Measurements from ENCODE around the gene CATSPER3. TPM values are rescaled to one million over a fixed set of nuclear protein-coding genes. Genes with fewer than 3 reads are reported as not detected.

Gene CATSPER3
- total and polyA plus RNA-seq, 7 donors = 0.57 to 1.4 (median 1.2) TPM; not detected in 4

DNA sequence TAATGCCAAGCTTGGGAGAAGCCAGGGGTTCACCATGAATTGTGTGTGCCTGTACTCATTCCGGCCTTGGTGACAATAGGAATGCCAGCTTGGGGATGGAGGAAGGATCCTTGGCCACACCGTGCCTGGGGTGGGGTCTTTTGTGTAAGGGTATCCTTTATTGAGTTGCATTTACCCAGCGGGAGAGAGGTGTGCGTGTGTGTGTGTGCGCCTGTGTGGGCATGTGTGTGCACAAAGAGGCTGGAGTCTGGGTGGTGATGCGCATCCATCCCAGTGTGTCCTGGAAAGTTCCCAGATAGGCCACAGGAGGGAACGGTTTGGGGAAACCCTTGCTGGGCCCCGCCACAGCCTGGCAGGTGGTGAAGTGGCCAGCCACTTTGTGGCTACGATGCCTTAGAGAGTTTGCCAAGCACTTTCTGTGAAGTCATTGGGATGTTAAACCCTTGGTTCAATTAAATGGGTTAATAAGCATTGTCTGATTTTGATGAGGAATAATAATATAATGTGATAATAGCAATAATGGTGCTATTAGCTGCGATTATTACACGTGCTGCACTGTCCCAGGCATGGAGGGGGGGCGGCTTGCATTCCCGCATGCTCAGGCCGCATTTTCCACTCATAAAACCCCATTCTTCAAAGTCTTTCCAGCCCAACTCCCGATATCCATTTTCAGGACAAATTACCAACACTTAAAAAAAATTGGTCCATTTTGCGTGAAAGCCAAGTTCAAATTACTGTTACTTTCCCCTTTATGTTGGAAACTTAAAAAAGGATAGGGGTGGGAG lies 52.6 kb downstream of the CATSPER3 start:
- WGBS, 2 donors = 88 to 90% methylated on average over 16 of the region's 16 CpGs
- H3K27ac ChIP-seq = no peak overlapping the region
- peak; percentile 24 for DNase-seq

DNA sequence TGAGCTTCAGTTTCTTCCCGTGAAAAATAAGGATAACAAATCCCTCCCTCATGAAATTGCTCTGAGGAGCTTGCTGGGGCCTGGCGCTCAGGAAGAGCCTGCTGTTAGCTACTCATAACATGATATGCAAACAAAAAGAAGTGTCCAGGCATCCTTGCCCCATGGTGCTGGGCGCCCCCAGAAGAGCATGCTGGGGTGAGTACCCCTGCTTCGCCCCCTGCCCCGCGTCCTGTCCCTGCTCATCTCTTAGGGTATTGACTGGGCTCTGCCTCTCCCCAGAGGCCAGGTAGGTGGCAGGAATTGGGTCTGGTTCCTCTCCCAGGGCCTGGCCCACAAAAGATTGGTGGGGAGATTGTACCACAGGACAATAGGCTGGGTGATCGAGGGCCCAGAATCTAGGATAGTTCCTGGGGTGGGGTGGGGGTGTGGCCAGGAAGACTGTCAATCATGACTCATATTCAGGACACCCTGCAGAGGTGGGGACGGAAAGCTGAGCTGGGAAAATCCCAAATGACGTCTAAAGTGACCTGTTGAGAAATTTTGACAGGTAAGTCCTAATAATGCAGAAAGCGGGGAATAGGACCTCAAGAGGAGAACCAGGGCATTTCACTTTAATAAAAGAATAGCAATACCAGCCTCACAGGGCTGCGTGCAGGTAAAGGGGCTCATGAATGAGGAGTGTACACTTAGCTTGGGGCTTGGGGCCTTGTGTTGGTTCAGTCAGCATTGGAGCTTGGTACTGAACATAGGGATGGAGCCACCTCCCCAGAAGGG lies 57.4 kb downstream of the CATSPER3 start:
- Histone ChIP-seq H3K27ac (no peak overlapping the region), H3K36me3 (no peaks in the 10 kb centered on the region), H3K4me3 (no peak overlapping the region), H3K27me3 (peaks cover 32 to 40% (median 39%) of the 10 kb centered on the region in 3 donors), H3K4me1 (peaks cover 0 to 16% (median 10%) of the 10 kb centered on the region in 4 donors), H3K9me3 (no peaks in the 10 kb centered on the region)
- intact Hi-C loops (cut with DNase I) = no loop called here
- no peak for TF ChIP-seq EP300 (IDR thresholded peaks at IDR 0.05)
- no peak for DNase-seq
- WGBS, 2 donors = 80 to 84% methylated on average over 11 of the region's 11 CpGs

More for the DNA sequence above, 52.6 kb downstream of the CATSPER3 start:
- no peak overlapping the region for H3K4me3 ChIP-seq
- TF ChIP-seq POLR2A (IDR thresholded peaks at IDR 0.05) = no peak
- TF ChIP-seq EP300 (IDR thresholded peaks at IDR 0.05) = no peak
- H3K27me3 ChIP-seq = no peaks in the 10 kb centered on the region
- no peaks in the 10 kb centered on the region for H3K9me3 ChIP-seq
- intact Hi-C loops (cut with DNase I) = no loop called here
- H3K4me1 ChIP-seq = peaks cover 0 to under 1% (median 0%) of the 10 kb centered on the region in 4 donors
- no peaks in the 10 kb centered on the region for H3K36me3 ChIP-seq

DNA sequence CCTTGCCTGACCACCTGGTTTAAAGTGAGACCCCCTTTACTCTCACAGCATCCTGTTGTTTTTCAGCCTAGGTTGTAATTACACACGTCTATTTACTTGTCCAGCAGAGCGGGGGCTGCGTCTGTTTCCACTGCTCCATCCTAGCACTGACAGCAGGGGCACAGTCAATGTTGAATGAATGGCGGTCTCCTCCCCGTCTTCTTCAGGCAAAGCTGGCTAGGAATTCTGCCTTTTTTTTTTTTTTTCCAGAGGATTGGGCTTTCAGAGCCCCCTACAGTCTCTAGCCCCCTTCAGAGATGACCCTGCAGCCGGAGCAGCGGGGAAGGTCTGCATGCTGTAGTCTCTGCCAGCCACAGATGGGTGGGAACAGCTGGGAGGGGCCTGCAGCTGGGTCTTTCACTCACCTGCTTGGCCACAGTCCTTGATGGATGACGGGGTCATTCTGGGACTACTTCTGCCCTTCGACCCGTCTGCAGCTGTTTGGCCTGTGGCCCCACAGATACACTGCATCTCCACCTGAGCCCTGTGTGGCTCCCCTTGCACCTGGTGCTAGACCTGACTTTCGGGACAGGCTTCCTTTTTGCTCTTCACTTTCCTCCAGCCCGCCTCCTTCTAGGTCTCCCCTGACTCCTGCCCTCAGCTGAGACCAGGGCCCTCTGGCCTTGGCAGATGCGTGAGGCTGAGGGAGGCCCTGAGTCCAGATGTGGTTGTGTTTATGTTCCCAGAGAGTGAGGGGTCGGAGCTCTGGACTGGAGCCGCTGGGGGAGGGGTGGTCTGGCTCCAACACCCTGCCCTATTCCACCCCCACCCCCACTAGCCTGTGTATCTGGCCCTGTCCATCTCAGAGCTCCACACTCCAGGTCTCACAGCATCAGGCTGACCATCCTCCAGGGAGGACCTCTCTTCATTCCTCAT lies 58.3 kb downstream of the CATSPER3 start:
- Histone ChIP-seq H3K4me3 (no peak overlapping the region), H3K27ac (no peak overlapping the region), H3K9me3 (no peaks in the 10 kb centered on the region), H3K36me3 (no peaks in the 10 kb centered on the region), H3K4me1 (peaks cover 0 to 24% (median 18%) of the 10 kb centered on the region in 4 donors), H3K27me3 (peaks cover 40 to 48% (median 48%) of the 10 kb centered on the region in 3 donors)
- TF ChIP-seq, protein P1, sequence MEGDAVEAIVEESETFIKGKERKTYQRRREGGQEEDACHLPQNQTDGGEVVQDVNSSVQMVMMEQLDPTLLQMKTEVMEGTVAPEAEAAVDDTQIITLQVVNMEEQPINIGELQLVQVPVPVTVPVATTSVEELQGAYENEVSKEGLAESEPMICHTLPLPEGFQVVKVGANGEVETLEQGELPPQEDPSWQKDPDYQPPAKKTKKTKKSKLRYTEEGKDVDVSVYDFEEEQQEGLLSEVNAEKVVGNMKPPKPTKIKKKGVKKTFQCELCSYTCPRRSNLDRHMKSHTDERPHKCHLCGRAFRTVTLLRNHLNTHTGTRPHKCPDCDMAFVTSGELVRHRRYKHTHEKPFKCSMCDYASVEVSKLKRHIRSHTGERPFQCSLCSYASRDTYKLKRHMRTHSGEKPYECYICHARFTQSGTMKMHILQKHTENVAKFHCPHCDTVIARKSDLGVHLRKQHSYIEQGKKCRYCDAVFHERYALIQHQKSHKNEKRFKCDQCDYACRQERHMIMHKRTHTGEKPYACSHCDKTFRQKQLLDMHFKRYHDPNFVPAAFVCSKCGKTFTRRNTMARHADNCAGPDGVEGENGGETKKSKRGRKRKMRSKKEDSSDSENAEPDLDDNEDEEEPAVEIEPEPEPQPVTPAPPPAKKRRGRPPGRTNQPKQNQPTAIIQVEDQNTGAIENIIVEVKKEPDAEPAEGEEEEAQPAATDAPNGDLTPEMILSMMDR (IDR thresholded peaks at IDR 0.05) = no peak
- TF ChIP-seq EP300 (IDR thresholded peaks at IDR 0.05) (no peak), POLR2A (IDR thresholded peaks at IDR 0.05) (no peak), POLR2AphosphoS5 (IDR thresholded peaks at IDR 0.05) (no peak)
- no peak for DNase-seq
- WGBS, 2 donors = 81% methylated on average over 15 of the region's 15 CpGs
- intact Hi-C loops (cut with DNase I) = no loop called here

DNA sequence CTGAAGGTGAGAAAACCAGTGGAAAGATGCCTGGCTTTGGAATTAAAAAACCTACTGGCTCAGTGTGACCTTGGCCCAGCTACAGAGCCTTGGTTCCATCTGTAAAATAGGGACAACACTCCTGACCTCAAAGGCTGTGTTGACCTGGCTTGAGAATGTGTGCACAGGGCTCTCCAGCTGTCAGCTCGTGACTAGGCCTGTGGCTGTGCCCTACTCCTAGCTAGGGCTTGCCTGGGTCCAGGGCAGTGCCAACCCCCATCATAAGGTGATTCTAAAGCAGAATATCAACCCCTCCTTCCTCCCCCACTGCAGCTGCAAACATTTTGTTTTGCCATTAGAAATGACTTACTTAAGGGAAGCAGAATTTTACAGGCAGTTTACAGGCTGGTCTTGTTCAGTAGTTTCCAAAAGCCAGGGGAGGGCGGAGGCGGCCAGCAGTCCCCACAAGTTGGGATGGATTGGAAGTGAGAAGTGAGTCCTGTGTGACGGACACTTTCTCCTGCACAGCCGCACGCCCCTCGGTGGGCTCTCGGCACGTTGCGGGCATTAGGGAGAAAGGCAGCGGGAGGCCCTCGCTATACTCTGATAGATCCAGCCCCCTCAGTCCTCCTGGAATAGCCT lies 59.0 kb downstream of the CATSPER3 start:
- Histone ChIP-seq H3K27me3 (peaks cover 48 to 56% (median 55%) of the 10 kb centered on the region in 3 donors), H3K4me3 (no peak overlapping the region), H3K9me3 (no peaks in the 10 kb centered on the region), H3K4me1 (peaks cover 0 to 32% (median 26%) of the 10 kb centered on the region in 4 donors), H3K36me3 (no peaks in the 10 kb centered on the region), H3K27ac (peak overlapping the region in 1 of 4 donors; percentile 27)
- 63 to 71% methylated on average over 12 of the region's 12 CpGs for WGBS, 2 donors
- intact Hi-C loops (cut with DNase I) = no loop called here
- TF ChIP-seq EP300 (IDR thresholded peaks at IDR 0.05) (no peak), POLR2A (IDR thresholded peaks at IDR 0.05) (no peak), POLR2AphosphoS5 (IDR thresholded peaks at IDR 0.05) (no peak)
- TF ChIP-seq, protein P1 (IDR thresholded peaks at IDR 0.05) = no peak
- DNase-seq = no peak

DNA sequence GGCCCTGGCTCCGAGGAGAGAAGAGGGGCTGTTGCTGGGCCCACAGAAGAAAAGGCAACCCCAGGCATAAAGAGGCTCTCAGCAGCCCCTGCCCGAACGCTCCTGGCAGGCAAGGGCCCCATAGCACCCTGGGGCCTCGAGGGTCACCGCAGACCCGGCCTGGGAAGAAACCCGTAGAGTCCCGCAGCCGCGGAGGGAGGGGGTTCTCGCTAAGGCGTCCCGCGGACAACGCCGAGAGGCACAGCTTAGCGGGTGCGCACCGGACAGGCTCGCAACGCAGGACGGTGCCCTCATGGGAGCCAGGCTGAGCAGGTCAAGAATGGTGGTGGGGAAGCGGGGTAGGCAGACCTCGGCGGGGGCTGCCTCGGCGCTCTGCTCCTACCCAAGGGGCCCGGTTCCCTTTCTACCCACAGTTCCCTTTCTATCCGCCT lies 59.6 kb downstream of the CATSPER3 start:
- no peaks in the 10 kb centered on the region for H3K9me3 ChIP-seq
- no peak for DNase-seq
- peaks cover 0 to 34% (median 29%) of the 10 kb centered on the region in 4 donors for H3K4me1 ChIP-seq
- H3K27ac ChIP-seq = peak overlapping the region in 1 of 4 donors; percentile 27
- peaks cover 53 to 61% (median 60%) of the 10 kb centered on the region in 3 donors for H3K27me3 ChIP-seq
- no peaks in the 10 kb centered on the region for H3K36me3 ChIP-seq
- TF ChIP-seq, protein P1 (IDR thresholded peaks at IDR 0.05) = no peak
- TF ChIP-seq EP300 (IDR thresholded peaks at IDR 0.05) (no peak), POLR2A (IDR thresholded peaks at IDR 0.05) (no peak), POLR2AphosphoS5 (IDR thresholded peaks at IDR 0.05) (no peak)
- whole genome bisulfite sequencing, 2 donors = 15 to 20% methylated on average over 29 of the region's 29 CpGs
- intact Hi-C loops (cut with DNase I) = no loop called here
- H3K4me3 ChIP-seq = no peak overlapping the region
